Adipocyte (in vitro differentiated cells): Measurements from ENCODE around the gene CLEC11A.

Experiments
- DNase-seq: peaks from one replicate; pipeline ENCODE4 v3.0.0-alpha.2; 2015; ENCODE audit warnings: low read depth
- H3K27me3 ChIP-seq: replicated peaks from 2 replicates; pipeline ENCODE4 v1.7.0; 2013; ENCODE audit warnings: mild to moderate bottlenecking, low read length, moderate library complexity; ENCODE audit not compliant: control insufficient read depth, insufficient read depth
- H3K36me3 ChIP-seq: 2 replicates; pipeline ENCODE4 v1.7.0; 2013; ENCODE audit warnings: low read length, mild to moderate bottlenecking, moderate library complexity; ENCODE audit not compliant: control insufficient read depth, insufficient read depth, severe bottlenecking
- H3K4me1 ChIP-seq: 2 replicates; pipeline ENCODE4 v1.7.0; 2013; ENCODE audit warnings: mild to moderate bottlenecking, low read length, moderate library complexity; ENCODE audit not compliant: control insufficient read depth, insufficient read depth
- H3K4me3 ChIP-seq: 2 replicates; pipeline ENCODE4 v1.7.0; 2013; ENCODE audit warnings: mild to moderate bottlenecking, low read length, moderate library complexity
- H3K9ac ChIP-seq: 2 replicates; pipeline ENCODE4 v1.7.0; 2013; ENCODE audit warnings: mild to moderate bottlenecking, low read length, moderate library complexity
- H3K9me3 ChIP-seq: 2 replicates; pipeline ENCODE4 v1.7.0; 2013; ENCODE audit warnings: mild to moderate bottlenecking, low read length, moderate library complexity; ENCODE audit not compliant: control insufficient read depth

The CLEC11A gene

GRCh38 chr19:50718255-50719118 is 4.7 kb upstream of the CLEC11A start:
- Histone ChIP-seq H3K4me1 (peaks cover 10% of the 10 kb centered on the region), H3K9ac (no peak overlapping the region), H3K4me3 (no peak overlapping the region), H3K9me3 (no peaks in the 10 kb centered on the region), H3K36me3 (no peaks in the 10 kb centered on the region), H3K27me3 (peaks cover 10% of the 10 kb centered on the region)
- DNase-seq: peak; percentile 60

- no peak overlapping the region for H3K9ac ChIP-seq
- no peak overlapping the region for H3K4me3 ChIP-seq
- H3K4me1 ChIP-seq: peaks cover 16% of the 10 kb centered on the region
- H3K36me3 ChIP-seq: no peaks in the 10 kb centered on the region
- peaks cover 10% of the 10 kb centered on the region for H3K27me3 ChIP-seq
- DNase-seq: no peak
- no peaks in the 10 kb centered on the region for H3K9me3 ChIP-seq
Observed at GRCh38 chr19:50719119-50719435, 4.1 kb upstream of the CLEC11A start.

GRCh38 chr19:50719566-50719965 is 3.6 kb upstream of the CLEC11A start, which contains the start of gene SHANK1:
TSS of gene SHANK1 (minus strand) at chr19:50719802. CDS start at chr19:50716919, 2,883 bp downstream.
- H3K4me1 ChIP-seq: peaks cover 19% of the 10 kb centered on the region
- H3K27me3 ChIP-seq: peaks cover 10% of the 10 kb centered on the region
- no peaks in the 10 kb centered on the region for H3K9me3 ChIP-seq
- H3K36me3 ChIP-seq: no peaks in the 10 kb centered on the region
- H3K9ac ChIP-seq: no peak within 1 kb of the TSS
- no peak within 1 kb of the TSS for H3K4me3 ChIP-seq
- peak; percentile 49 for DNase-seq

GRCh38 chr19:50720181-50720920 is 2.8 kb upstream of the CLEC11A start:
- no peaks in the 10 kb centered on the region for H3K9me3 ChIP-seq
- peaks cover 8% of the 10 kb centered on the region for H3K27me3 ChIP-seq
- H3K4me1 ChIP-seq: peaks cover 20% of the 10 kb centered on the region
- no peaks in the 10 kb centered on the region for H3K36me3 ChIP-seq
- no peak overlapping the region for H3K9ac ChIP-seq
- DNase-seq: no peak
- H3K4me3 ChIP-seq: no peak overlapping the region

GRCh38 chr19:50720921-50721381 is 2.2 kb upstream of the CLEC11A start:
- peaks cover 6% of the 10 kb centered on the region for H3K27me3 ChIP-seq
- H3K9ac ChIP-seq: no peak overlapping the region

GRCh38 chr19:50721441-50722137 is 1.6 kb upstream of the CLEC11A start:
- Histone ChIP-seq H3K36me3 (no peaks in the 10 kb centered on the region), H3K27me3 (peaks cover 6% of the 10 kb centered on the region), H3K9me3 (no peaks in the 10 kb centered on the region), H3K4me1 (peaks cover 27% of the 10 kb centered on the region), H3K4me3 (no peak overlapping the region), H3K9ac (no peak overlapping the region)
- peak; percentile 7 for DNase-seq

More at GRCh38 chr19:50720921-50721381, 2.2 kb upstream of the CLEC11A start:
- DNase-seq: peak; percentile 56
- Histone ChIP-seq H3K36me3 (no peaks in the 10 kb centered on the region), H3K9me3 (no peaks in the 10 kb centered on the region), H3K4me3 (no peak overlapping the region), H3K4me1 (peaks cover 26% of the 10 kb centered on the region)

DNA sequence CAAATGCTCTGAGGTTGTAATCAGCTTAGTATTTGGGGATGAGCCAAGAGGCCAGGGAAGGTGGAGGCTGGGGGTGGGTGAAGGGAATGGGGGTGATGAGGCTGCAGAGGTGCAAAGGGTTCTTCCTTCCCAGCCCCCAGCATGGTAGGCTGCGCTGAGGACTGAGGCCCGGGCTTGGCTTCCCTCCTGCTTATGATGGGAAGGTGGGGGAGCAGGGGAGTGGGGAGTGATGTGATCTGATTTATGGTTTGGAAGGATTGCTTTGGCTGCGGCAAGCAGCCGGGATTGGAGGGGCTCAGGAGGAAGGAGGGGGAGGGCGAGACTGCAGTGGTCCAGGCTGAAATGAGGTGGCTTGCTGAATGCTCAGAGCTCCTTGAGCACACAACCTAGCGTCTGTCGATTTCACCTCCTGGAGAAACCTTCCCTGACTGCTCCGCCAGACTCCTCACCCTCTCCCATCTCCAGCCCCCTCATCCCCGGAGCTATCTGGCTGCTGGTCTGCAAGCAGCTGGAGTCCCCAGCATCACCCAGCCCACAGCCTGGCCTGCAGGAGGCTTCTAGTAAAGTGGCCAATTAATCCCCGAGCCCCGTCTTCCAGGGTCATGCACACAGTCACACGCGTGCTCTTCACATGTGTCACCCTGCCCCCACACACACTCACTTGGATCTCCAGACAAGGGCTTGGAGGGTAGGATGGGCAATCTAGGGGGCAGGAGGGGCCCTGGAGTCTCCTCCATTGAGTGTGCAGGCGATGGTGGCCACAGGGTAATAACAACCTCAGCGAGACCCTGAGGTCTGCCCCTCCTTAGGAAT is 757 bp upstream of the CLEC11A start:
- peak overlapping the region; percentile 86 for H3K4me3 ChIP-seq
- DNase-seq: no peak
- H3K27me3 ChIP-seq: peaks cover 5% of the 10 kb centered on the region
- H3K4me1 ChIP-seq: peaks cover 27% of the 10 kb centered on the region
- no peaks in the 10 kb centered on the region for H3K36me3 ChIP-seq
- no peaks in the 10 kb centered on the region for H3K9me3 ChIP-seq
- H3K9ac ChIP-seq: peak overlapping the region; percentile 90

DNA sequence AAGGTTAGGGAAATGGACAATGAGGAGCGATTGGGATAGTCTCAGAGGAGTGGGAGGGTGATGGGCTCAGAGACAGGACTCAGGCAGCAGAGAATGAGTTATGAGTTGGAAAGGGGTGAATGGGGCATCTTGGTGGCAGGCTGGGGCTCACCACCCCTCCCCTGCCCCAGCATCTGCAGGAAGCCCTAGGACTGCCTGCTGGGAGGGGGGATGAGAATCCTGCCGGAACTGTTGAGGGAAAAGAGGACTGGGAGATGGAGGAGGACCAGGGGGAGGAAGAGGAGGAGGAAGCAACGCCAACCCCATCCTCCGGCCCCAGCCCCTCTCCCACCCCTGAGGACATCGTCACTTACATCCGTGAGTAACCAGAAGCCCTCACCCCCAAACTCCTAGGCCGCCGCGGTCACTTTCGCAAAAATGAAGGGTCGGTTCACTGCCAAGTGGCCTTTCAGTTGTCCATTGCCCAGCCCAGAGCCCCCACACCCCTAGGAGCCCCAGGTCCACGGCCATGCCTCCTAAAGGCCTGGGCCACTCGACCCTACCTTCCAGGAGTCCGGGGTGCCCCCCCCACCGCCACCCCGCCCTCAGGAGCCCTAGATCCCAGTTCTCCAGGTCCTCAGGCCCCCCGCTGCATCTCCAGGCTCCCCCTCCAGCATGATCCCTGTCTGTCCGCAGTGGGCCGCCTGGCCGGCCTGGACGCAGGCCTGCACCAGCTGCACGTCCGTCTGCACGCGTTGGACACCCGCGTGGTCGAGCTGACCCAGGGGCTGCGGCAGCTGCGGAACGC is 764 bp downstream of the CLEC11A start:
- no peaks in the 10 kb centered on the region for H3K9me3 ChIP-seq
- peak overlapping the region; percentile 86 for H3K4me3 ChIP-seq
- H3K4me1 ChIP-seq: peaks cover 31% of the 10 kb centered on the region
- DNase-seq: no peak
- H3K9ac ChIP-seq: peak overlapping the region; percentile 90
- no peaks in the 10 kb centered on the region for H3K36me3 ChIP-seq
- no peaks in the 10 kb centered on the region for H3K27me3 ChIP-seq

DNA sequence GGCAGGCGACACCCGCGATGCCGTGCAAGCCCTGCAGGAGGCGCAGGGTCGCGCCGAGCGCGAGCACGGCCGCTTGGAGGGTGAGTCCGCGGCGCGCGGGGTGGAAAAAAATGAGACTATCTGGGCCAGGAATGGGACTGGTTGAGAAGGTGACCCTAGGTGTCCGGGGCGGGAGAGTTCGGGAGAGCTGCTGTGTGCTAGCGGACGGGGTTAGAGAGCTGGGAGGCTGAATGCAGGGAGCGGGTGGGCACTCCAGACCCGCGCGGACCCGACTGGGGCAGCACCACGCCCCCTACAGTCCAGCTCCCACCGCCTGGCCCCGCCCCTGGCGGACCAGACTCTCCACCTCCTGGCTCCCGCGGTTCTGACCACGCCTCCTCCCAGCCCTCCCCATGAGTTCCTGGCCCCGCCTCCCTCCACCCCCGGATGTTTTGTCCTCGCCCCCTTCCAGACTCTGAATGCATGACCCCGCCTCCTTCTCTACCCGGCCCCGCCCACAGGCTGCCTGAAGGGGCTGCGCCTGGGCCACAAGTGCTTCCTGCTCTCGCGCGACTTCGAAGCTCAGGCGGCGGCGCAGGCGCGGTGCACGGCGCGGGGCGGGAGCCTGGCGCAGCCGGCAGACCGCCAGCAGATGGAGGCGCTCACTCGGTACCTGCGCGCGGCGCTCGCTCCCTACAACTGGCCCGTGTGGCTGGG is 1.5 kb downstream of the CLEC11A start:
- Histone ChIP-seq H3K27me3 (no peaks in the 10 kb centered on the region), H3K36me3 (no peaks in the 10 kb centered on the region), H3K4me3 (peak overlapping the region; percentile 86), H3K9me3 (no peaks in the 10 kb centered on the region), H3K9ac (peak overlapping the region; percentile 90), H3K4me1 (peaks cover 31% of the 10 kb centered on the region)
- DNase-seq: peak; percentile 100
